Tibial nerve (tissue), 4 donors: Measurements from ENCODE around the gene MLLT1. TPM values are rescaled to one million over a fixed set of nuclear protein-coding genes. Genes with fewer than 3 reads are reported as not detected.

Source experiments
- DNase-seq, 2 donors: peaks; one replicate each; pipeline ENCODE4 v3.0.0-alpha.2; 2019; ENCODE audit warnings: low spot score in 2 of 2
- H3K27ac ChIP-seq, 4 donors: fragments of 200-600 bp; sonication (generic) in 3 of 4; one replicate each; pipeline ENCODE4 v1.5.1; 2017 to 2019; ENCODE audit warnings: mild to moderate bottlenecking in 1 of 4
- H3K27me3 ChIP-seq, 2 donors: fragments of 200-600 bp; sonication (generic) in 1 of 2; one replicate each; pipeline versions ENCODE4 v1.5.1 to v1.6.0; 2017 to 2019
- H3K36me3 ChIP-seq, 3 donors: fragments of 200-600 bp; sonication (generic); one replicate each; pipeline ENCODE4 v1.5.1; 2018 to 2019
- H3K4me1 ChIP-seq, 4 donors: fragments of 200-600 bp; sonication (generic) in 3 of 4; one replicate each; pipeline ENCODE4 v1.5.1; 2017 to 2019
- H3K4me3 ChIP-seq, 4 donors: fragments of 200-600 bp; sonication (generic) in 3 of 4; one replicate each; pipeline ENCODE4 v1.5.1; 2017 to 2019; ENCODE audit warnings: mild to moderate bottlenecking in 1 of 4, moderate library complexity in 1 of 4
- H3K9me3 ChIP-seq, 4 donors: fragments of 200-600 bp; sonication (generic) in 3 of 4; one replicate each; pipeline ENCODE4 v1.5.1; 2017 to 2019
- CTCF ChIP-seq, 5 experiments: fragments of 200-600 bp in 3 of 5; fragments of 450-650 bp in 2 of 5; sonication (generic) in 3 of 5; IDR thresholded peaks; one replicate each; pipeline ENCODE4 v1.5.1; 2016 to 2019; ENCODE audit warnings: antibody characterized with exemption in 5 of 5, mild to moderate bottlenecking in 3 of 5, moderate library complexity in 2 of 5
- EP300 ChIP-seq, 2 donors: sonication (generic); formaldehyde crosslinking; IDR thresholded peaks; one replicate each; pipeline ENCODE4 v1.6.1; 2017; ENCODE audit warnings: antibody characterized with exemption in 2 of 2, mild to moderate bottlenecking in 1 of 2
- POLR2A ChIP-seq, 2 donors: fragments of 450-650 bp; IDR thresholded peaks; one replicate each; pipeline ENCODE4 v1.6.1; 2017; ENCODE audit warnings: antibody characterized with exemption in 2 of 2, mild to moderate bottlenecking in 2 of 2, moderate library complexity in 2 of 2
- WGBS, 2 donors: methylation state at CpG; one replicate each; pipeline ENCODE4 v1.1.5; 2018; 5-methylcytosine and 5-hydroxymethylcytosine counted together
- total RNA-seq, 4 donors: library from RNA; depleted of rRNA; stranded (reverse); fragments of >200 nt; gene quantifications; one replicate each; pipeline ENCODE4 v1.1.0, GENCODE V29; 2016

Gene MLLT1
- total RNA-seq, 4 donors from 2014 or later = 15.1 to 42.0 (median 19.9) TPM

- Histone ChIP-seq H3K36me3 (peaks cover 0 to 11% (median 0%) of the 10 kb centered on the region in 3 donors), H3K4me1 (peaks cover 0 to 96% (median 68%) of the 10 kb centered on the region in 4 donors), H3K27me3 (no peaks in the 10 kb centered on the region), H3K27ac (peak overlapping the region; percentile 4 to 84 (median 66)), H3K9me3 (no peaks in the 10 kb centered on the region), H3K4me3 (no peak overlapping the region)
- 55 to 66% methylated on average over 21 of the region's 21 CpGs for WGBS, 2 donors
- DNase-seq = no peak
- no peak for TF ChIP-seq EP300 (IDR thresholded peaks at IDR 0.05)
- TF ChIP-seq POLR2A (IDR thresholded peaks at IDR 0.05) = no peak
- no peak for TF ChIP-seq CTCF (IDR thresholded peaks at IDR 0.05)
Observed at GRCh38 chr19:6233827-6234511, 45.8 kb downstream of the MLLT1 start.

DNA sequence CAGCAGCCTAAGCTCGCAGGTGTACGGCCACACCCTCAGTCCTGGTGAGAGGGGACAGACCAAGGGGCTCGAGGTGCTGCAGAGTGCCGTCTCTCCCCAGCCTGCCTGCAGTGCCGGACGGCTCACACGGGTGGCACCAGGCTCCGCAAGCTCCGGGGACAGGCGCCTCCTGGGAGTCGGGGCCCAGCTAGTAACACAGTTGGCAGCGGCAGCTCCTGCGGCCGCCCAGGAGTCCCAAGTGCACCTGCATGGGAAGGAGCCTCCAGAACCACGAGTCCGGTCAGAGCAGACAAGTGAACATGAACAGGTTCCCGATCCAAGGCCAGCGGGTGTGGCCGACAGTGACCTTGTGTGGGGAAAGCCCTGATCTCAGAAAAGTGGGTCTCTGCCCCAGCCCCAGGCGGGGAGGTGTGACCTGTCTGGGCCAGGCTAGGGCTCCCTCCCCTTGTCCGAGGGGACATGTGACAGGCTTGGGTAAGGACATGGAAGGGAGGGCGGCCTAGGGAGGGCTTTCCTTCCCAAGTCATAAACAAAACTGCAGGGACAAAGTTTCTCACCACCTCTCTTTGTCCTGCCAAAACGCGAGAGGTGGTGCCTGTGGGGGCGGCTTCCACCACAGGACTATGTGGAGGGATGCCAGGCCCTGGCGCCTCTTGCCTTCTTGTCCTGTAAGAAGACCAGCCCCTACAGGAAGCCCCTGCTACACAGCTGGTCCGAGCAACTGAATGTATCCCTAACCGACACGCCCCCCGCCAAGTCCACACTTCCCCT lies 46.5 kb downstream of the MLLT1 start:
- Histone ChIP-seq H3K27ac (peak overlapping the region; percentile 4 to 84 (median 66)), H3K9me3 (no peaks in the 10 kb centered on the region), H3K27me3 (no peaks in the 10 kb centered on the region), H3K36me3 (peaks cover 0 to 11% (median 0%) of the 10 kb centered on the region in 3 donors), H3K4me1 (peaks cover 0 to 96% (median 65%) of the 10 kb centered on the region in 4 donors), H3K4me3 (no peak overlapping the region)
- DNase-seq = no peak
- TF ChIP-seq EP300 (IDR thresholded peaks at IDR 0.05) = peak in 1 of 2 donors; percentile 9
- TF ChIP-seq CTCF (IDR thresholded peaks at IDR 0.05) = no peak
- no peak for TF ChIP-seq POLR2A (IDR thresholded peaks at IDR 0.05)
- 44 to 57% methylated on average over 17 to 28 of the region's 30 CpGs for WGBS, 2 donors

- TF ChIP-seq CTCF (IDR thresholded peaks at IDR 0.05) (no peak), EP300 (IDR thresholded peaks at IDR 0.05) (peak in 1 of 2 donors; percentile 57)
- H3K9me3 ChIP-seq = no peaks in the 10 kb centered on the region
- 51 to 52% methylated on average over 10 to 11 of the region's 11 CpGs for WGBS, 2 donors
- DNase-seq = no peak
- H3K4me3 ChIP-seq = no peak overlapping the region
- H3K27me3 ChIP-seq = no peaks in the 10 kb centered on the region
- peaks cover 0 to 96% (median 61%) of the 10 kb centered on the region in 4 donors for H3K4me1 ChIP-seq
- peaks cover 0 to 12% (median 0%) of the 10 kb centered on the region in 3 donors for H3K36me3 ChIP-seq
- H3K27ac ChIP-seq = peak overlapping the region in 2 of 4 donors; percentile 83 to 84
Observed at GRCh38 chr19:6232601-6233055, 47.1 kb downstream of the MLLT1 start.

GRCh38 chr19:6230991-6231448 lies 48.8 kb downstream of the MLLT1 start:
- Histone ChIP-seq H3K9me3 (no peaks in the 10 kb centered on the region), H3K4me1 (peaks cover 0 to 98% (median 49%) of the 10 kb centered on the region in 4 donors), H3K27ac (no peak overlapping the region), H3K36me3 (peaks cover 0 to 28% (median 0%) of the 10 kb centered on the region in 3 donors), H3K4me3 (no peak overlapping the region), H3K27me3 (no peaks in the 10 kb centered on the region)
- WGBS, 2 donors = 77 to 82% methylated on average over 17 of the region's 17 CpGs
- no peak for DNase-seq
- TF ChIP-seq POLR2A (IDR thresholded peaks at IDR 0.05) = no peak
- no peak for TF ChIP-seq CTCF (IDR thresholded peaks at IDR 0.05)
- TF ChIP-seq EP300 (IDR thresholded peaks at IDR 0.05) = no peak
